ENCODE measurements around the gene CPNE5.

The CPNE5 gene

GRCh38 chr6:36697481-36697903, 141.8 kb downstream of the CPNE5 start, which contains the start of gene RAB44:
Gene RAB44, plus strand, starts transcription at chr6:36697826. Its CDS starts 6,410 bp downstream, at chr6:36704236.
- no peak for DNase-seq

- no peak for DNase-seq
Observed at GRCh38 chr6:36695414-36695813, 143.8 kb downstream of the CPNE5 start.

DNA sequence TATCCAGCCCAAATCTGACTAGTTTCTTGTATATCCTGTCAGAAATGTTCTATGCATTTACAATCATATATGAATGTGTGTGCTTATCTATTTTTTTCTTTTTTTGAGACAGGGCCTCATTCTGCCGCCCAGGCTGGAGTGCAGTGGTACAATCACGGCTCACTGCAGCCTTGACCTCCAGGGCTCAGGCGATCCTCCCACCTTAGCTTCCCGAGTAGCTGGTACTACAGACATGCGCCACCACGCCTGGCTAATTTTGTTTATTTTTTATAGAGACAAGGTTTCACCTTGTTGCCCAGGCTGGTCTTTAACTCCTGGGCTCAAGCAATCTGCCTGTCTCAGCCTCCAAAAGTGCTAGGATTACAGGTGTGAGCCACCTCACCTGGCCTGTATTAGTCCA, 144.6 kb downstream of the CPNE5 start:
- no peak for DNase-seq

DNA sequence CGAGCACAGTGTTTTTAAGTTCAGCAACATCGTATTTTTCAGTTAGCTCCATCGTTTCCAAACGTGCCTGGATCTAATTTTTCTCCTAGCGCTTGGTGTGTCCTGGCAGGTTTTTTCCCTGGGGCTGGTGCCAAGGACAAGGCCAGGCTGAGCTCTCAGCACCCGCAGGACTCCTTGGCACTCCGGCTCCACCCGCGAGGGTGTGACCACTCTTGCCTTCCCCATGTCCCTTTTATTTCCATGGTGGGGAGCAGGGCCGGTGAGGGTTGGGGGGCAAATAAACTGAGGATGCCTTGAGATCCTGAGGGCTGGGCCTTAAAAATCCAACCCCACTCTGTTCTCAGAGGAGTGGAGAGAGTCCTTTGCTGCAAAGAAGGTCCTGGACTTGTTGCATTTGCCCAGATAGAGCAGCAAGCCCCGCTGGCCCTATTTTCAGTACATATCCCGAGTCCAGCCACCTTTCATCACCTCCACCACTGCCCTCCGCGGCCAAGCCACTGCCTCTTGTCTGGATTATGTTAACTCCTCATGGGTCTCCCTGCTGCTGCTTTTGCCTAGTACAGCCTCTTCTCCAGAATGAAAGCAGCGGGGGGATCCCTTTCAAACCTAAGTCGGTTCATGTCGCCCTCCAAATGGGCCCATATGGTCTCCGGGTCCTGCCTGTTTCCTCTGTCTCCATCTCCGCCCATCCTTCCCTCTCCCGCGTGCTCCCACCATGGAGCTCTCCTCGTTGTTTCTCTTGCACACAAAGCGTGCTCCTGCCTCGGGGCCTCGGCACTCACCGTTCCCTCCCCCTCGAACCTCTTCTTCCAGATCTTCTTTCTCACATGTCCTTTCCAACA, 146.2 kb downstream of the CPNE5 start:
- no peak for DNase-seq

DNA sequence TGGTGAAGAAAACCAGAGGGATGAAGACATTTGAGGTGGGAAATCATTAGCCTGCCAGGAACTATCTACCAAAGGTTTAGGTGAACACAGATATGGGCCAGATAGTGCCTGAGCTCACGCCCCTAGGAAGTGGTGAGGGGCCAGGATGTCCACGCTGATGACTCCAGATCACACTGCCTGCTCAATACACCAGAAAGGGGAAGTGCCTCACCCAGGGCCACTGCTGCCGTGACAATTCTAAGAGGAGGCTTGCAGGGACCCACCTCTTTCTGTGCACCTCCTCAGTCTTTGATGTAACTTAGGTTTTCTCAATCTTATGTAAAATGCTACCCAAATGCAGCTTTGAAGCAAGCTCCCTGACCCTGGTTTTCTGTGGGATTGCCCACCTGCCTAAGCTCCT, 147.0 kb downstream of the CPNE5 start:
- DNase-seq, result peak; percentile 76

DNA sequence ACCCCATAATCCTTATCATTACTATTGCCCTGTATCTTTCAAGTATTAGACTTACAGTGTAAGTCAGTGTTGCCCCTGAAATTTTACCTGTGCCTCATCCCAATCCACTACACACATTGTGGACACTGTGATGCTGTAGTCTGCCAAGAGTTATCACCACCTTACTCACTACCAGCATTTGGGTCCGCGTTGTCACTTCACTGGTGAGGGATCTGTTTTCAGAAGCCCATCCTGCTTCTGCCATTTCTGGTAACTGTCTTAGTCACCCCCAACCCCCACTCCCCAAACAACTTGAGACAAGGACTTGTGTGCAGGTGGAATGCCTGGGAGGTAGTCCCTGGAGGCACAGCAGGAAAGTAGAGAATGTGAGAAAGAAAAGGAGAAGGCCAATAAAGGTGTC, 147.6 kb downstream of the CPNE5 start:
- no peak for DNase-seq

DNA sequence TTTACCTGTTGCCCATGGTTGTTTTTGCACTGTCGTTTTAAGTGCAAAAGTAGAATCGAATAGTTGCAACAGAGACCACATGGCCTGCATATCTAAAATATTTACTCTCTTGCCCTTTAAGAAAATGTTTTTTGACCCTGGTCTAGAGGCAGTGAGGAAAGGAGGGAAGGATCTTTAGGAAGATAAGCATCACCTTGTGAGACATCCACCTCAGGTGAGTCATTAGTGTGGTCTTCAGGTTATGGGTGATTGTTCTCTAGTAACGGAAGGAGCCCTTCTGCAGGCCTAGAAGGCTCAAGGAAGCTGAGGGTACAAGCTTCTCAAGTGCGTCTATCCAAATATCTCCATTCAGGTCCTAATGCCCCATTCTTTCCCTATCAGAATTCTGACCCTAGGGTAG, 148.2 kb downstream of the CPNE5 start:
- DNase-seq, result no peak

Measured in suppressor macrophage treated with lipopolysaccharide for 4 hours (primary cell).